Activated CD4-positive, CD25-positive, alpha-beta regulatory T cell treated with anti-CD3 and anti-CD28 coated beads, Interleukin-2, amount 50 U/mL, for 24 hours (primary cell): ENCODE measurements around the gene PATJ.
"Not testable (repeated sequence)": the region's sequence is repeated elsewhere in the genome, so short reads cannot be mapped to it uniquely, and the experiment has no call there.

ENCODE experiments used
- ATAC-seq, 2 donors: fragments of 150-1000 bp; cut with Tn5 transposase; one replicate each; pipeline ENCODE4 v1.10.0; 2021; ENCODE audit warnings: mild to moderate bottlenecking in 1 of 2, moderate library complexity in 1 of 2

Gene PATJ

DNA sequence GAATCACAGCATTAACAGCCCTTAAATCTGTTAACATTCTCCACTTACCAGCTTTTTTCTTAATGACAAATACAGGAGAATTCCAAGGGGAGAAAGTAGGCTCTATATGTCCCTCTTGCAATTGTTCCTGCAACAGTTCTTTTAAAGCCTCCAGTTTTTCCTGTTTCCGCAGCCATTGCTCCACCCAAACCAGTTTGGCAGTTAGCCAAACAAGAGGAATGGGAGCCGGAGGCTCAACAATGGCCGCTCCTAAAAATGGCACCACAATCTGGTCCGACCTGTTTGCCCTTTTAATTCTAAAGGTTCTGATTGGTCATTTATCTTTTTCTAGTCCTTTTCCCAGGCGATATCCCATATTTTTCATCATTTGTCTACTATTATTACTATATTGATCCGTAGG is 438.4 kb downstream of the PATJ start:
- no peak for ATAC-seq

DNA sequence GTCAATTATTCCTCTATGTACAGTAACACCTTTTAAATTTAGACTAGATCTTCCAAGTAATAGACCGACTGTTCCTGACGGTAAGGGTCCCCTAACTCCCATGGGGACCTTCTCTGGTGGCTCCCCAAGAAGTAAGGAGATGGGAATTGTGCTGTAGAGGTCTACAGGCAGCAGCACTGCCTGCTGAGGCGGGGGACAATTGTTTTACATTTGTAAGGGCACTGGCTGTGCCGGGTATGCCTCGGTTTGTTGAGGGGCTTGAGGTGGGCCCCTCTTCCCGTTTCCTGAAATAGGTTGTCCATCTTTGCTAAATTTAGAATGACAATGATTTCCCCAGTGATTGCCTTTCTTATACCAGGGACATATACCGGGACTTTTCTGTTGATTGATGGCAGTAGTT is 439.3 kb downstream of the PATJ start:
- no peak for ATAC-seq

DNA sequence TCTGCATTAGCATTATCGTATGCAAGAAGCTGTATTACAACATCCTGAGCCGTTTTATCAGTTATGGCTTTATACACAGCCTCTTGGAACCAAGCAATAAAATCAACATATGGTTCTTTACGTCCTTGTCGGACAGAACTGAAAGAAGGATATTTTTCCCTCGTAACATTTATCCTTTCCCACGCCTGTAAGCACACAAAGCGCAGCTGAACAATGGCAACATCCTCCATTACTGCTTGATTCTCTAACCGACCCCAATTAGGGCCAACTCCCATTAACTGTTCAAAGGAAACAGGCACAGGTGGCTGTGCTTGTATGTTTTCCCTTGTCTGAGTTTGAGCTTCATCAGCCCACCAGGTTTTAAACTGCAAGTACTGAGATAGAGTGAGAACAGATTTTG is 439.9 kb downstream of the PATJ start:
- ATAC-seq: not testable (repeated sequence)

GRCh38 chr1:62183164-62184020 is 441.1 kb downstream of the PATJ start:
- not testable (repeated sequence) for ATAC-seq

DNA sequence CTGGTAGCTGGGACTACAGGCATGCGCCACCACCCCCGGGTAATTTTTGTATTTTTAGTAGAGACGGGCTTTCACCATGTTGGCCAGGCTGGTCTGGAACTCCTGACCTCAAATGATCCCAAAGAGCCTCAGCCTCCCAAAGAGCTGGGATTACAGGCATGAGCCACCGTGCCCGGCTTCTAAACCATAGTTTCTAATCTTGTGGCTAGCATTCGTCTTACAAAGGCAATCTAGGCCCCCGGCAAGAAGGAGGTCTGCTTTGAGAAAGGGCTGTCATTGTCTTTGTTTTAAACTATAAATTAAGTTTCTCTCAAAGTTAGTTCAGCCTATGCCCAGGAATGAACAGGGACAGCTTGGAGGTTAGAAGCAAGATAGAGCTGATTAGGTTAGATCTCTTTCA is 442.1 kb downstream of the PATJ start:
- ATAC-seq: no peak

DNA sequence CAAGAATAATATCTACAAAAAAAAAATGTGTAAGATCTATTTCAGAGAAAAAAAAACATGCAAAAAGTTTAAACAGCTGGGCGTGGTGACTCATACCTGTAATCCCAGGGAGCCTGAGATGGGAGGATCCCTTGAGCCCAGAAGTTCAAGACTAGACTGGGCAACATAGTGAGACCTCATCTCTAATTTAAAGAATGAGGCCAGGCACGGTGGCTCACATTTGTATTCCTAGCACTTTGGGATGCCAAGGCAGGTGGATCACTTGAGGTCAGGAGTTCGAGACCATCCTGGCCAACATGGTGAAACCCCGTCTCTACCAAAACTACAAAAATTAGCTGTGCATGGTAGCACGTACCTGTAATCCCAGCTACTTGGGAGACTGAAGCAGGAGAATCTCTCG is 443.0 kb downstream of the PATJ start:
- not testable (repeated sequence) for ATAC-seq

DNA sequence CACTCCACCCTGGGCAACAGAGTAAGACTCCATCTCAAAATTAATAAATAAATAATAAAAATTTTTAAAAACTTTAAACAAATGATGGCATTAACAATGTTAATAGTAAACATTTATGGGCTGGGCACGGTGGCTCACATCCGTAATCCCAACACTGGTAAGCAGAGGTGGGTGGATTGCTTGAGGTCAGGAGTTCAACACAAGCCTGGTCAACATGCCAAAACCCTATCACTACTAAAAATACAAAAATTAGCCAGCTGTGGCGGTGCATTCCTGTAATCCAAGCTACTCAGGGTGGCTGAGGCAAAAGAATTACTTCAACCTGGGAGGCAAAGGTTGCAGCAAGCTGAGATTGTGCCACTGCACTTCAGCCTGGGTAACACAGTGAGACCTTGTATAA is 443.4 kb downstream of the PATJ start:
- no peak for ATAC-seq

DNA sequence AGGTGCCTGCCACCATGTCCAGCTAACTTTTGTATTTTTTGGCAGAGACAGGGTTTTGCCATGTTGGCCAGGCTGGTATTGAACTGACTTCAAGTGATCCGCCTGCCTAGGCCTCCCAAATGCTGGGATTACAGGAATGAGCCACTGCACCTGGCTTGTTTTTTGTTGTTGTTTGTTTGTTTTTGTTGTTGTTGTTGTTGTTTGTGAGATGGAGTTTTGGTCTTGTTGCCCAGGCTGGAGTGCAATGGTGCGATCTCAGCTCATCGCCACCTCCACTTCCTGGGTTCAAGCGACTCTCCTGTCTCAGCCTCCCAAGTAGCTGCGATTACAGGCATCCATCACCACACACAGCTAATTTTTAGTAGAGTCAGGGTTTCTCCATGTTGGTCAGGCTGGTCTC is 445.3 kb downstream of the PATJ start:
- ATAC-seq: no peak

DNA sequence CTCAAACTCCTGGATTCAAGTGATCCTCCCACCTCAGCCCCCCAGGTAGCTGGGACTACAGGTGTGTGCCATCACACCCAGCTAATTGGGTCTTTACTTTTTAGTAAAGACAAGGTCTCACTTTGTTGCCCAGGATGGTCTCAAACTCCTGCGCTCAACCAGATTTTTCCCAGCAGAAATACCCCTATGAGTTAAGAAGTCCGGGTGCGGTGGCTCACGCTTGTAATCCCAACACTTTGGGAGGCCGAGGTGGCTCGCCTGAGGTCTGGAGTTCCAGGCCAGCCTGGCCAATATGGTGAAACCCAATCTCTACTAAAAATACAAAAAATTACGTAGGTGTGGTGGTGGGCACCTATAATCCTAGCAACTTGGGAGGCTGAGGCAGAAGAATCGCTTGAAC is 445.8 kb downstream of the PATJ start:
- ATAC-seq: no peak

DNA sequence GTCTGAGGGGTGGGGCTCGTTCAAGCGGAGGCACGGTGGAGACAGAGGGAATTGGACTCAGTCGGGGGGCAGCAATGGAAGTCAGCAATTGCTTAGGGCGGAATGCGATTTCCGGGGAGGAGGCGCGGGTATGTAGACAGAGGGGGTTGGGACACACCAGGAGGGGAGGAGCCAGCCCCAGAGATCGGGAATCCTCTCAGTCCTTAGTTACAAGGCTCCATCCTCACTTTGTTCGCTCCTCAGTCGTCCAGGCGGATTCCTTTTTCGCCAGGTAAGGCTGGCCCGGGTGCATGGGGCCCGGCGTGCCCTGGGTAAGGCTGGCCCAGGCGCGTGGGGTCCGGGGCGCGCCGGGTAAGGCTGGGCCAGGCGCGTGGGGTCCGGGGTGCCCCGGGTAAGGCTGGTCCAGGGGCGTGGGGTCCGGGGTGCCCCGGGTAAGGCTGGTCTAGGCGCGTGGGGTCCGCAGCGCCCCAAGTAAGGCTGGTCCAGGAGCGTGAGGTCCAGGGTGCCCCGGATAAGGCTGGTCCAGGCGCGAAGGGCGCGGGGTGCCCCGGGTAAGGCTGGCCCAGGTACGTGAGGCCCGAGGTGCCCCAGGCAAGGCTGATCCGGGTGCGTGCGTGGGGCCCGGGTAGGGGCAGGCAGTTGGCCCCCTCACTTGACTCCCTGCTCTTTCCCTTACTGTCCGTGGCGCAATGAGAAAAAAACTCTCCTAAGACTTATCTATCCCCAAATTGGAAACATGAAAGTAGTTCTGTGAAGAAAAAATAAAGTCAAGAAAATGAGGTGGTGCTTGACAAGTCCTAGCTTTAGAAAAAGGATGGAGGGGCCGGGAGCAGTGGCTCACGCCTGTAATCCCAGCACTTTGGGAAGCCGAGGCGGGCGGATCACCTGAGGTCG is 452.6 kb downstream of the PATJ start, which contains the start of gene L1TD1:
Gene L1TD1 (plus strand): TSS at position 199 of the 894 bp plus-strand sequence. CDS start 11,780 bp downstream, outside the sequence.
- no peak for ATAC-seq

DNA sequence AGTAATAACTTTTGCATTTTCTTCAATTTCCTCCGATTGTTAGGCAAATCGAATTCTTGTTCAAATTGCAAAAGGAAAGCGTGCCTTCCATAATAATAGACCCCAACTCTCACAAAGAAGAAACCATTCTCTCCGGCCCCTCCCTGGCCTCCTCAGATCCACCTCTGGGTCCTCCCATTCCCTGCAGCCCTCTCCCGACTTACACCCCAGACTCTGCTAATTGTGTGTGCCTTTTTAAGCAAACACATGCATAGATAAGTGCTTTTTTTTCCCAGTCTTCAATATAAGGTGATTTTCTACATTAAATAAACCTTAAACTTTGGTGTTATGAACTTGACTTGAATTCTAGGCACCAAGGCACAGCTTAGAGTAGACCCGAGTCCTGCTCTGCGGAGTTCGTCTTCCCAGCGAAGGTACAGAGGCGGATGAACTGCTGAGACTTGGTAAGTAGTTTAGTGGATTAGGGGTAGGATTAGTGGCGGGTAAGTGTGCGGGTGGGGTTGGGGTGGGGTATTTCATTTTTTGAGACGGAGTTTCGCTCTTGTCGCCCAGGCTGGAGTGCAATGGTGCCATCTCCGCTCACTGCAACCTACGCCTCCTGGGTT is 453.9 kb downstream of the PATJ start:
- no peak for ATAC-seq

DNA sequence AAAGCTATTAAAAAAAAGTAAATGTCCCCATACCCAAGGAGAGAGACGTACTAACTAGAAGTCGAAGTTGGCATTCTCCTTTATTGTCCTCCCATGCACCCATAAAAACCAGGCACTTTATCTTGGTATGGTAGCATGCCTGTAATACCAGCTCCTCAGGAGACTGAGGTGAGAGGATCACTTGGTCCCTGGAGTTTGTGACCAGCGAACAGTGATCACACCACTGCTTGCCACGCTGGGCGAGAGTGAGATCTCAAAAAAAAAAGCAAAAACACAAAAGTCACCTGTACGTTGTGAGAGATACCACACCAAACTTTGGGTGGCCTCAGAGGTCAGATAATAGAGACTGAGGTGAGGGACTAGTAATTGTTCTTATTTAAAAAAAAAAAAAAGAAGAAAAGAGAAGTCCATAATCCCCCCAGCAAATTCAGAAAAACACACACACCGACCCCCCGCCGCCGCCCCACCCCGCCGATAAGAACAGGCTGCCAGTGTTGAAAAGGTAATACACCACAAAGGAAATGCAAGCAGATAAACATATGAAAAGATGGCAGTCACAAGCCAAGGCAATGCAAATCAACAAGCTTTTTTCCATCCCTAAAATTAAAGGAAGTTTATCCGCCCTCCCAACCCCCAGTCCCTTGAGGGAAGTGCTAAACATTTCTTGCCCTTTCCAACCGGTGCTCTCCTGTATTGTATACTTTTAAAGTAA is 455.9 kb downstream of the PATJ start:
- no peak for ATAC-seq

DNA sequence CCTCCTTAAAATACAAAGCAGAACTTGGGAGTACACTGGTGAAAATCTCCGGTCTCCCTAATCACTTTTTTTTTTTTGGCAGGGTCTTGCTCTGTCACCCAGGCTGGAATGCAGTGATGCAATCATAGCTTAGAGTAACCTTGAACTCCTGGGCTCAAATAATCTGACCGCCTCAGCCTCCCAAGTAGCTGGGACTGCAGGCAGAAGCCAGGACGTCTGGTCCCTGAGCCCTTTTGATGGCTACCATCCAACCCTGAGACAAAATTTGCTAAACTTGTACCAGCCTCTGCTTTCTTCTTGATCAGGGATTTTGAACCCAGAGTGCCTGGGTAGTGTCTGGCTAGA is 456.5 kb downstream of the PATJ start:
- ATAC-seq: no peak

DNA sequence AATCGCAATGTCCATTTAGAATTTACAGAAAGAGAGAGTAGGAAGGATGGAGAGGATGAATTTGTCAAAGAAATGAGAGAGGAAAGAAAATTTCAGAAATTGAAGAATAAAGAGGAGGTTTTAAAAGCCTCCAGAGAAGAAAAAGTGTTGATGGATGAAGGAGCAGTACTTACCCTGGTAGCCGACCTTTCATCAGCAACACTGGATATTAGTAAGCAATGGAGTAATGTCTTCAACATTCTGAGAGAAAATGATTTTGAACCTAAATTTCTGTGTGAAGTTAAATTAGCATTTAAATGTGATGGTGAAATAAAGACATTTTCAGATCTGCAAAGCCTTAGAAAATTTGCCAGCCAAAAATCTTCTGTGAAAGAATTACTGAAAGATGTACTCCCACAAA is 464.9 kb downstream of the PATJ start:
- ATAC-seq: no peak

GRCh38 chr1:62208087-62208486 is 465.8 kb downstream of the PATJ start:
- ATAC-seq: no peak

- ATAC-seq: no peak
These were observed 466.7 kb downstream of the PATJ start for GRCh38 chr1:62208970-62209369.

GRCh38 chr1:62209931-62210595 is 467.8 kb downstream of the PATJ start:
- no peak for ATAC-seq

- no peak for ATAC-seq
These were observed 468.7 kb downstream of the PATJ start for GRCh38 chr1:62210960-62211359.

- ATAC-seq: no peak
These were observed 470.1 kb downstream of the PATJ start for GRCh38 chr1:62212411-62212810.

DNA sequence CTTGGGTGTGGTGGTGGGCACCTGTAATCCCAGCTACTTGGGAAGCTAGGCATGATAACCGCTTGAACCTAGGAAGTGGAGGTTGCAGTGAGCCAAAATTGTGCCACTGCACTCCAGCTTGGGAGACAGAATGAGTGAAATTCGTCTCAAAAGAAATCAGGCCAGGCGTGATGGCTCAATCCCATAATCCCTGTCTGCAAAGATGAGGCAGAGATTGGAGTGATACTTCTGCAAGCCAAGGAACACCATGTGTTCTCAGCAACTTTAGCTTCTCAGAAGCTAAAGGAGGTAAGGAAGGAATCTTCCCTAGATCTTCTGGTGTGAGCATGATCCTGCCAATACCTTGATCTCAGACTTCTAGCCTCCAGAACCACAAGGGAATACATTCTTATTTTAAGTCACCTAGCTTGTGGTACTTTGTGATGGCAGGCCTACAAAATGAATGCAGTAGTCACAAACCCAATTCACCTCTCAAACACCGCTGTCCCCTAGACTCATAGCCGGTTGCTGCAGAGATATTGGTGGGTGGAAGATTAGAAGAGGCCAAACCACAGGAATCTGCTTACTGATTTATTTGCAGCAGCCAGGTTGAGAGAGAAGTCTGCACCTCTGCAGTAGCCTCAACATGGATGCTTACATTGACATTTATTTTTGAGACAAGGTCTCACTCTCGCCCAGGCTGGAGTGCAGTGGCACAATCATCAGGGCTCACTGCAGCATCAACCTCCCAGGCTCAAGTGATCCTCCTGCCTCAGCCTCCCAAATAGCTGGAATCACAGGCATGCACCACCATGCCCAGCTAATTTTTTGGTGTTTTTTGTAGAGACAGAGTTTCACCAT is 471.0 kb downstream of the PATJ start:
- no peak for ATAC-seq

DNA sequence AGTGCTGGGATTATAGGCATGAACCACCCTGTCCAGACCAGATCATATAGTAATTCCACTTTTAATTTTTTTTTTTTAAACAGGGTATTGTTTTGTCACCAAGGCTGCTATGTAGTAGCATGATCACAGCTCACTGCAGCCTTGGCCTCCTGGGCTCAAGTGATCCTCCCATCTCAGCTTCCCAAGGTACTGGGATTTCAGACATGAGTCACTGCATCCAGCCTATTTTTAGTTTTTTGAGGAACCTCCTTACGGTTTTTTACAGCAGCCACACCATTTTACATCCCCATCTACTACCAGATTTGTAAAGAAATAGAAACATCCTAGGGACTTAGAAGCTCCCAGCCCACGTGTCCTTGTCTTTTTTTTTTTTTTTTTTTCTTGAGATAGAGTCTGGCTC is 476.3 kb downstream of the PATJ start:
- no peak for ATAC-seq
